SK-N-MC (cell line): ENCODE data around the gene TANC1.

Experiments used
- EZH2 ChIP-seq: fragments of 200-600 bp; sonication (generic); IDR thresholded peaks from one replicate; pipeline ENCODE4 v1.6.1; 2017; ENCODE audit warnings: antibody characterized with exemption
- FOXP2 ChIP-seq: optimal IDR thresholded peaks from 2 replicates; pipeline ENCODE3; 2011; ENCODE audit warnings: mild to moderate bottlenecking, moderate library complexity; ENCODE audit not compliant: insufficient read depth; ENCODE audit errors: extremely low read length, control extremely low read depth

GRCh38 chr2:158928965-158929364, 39.5 kb upstream of the TANC1 start:
- no peak for TF ChIP-seq FOXP2
- no peak for TF ChIP-seq EZH2
